Measurements from ENCODE around the gene ZEB1.
"Not testable (repeated sequence)": the region's sequence is repeated elsewhere in the genome, so short reads cannot be mapped to it uniquely, and the experiment has no call there.

Gene ZEB1

GRCh38 chr10:31319602-31320549 is 860 bp downstream of the ZEB1 start:
- no peak for DNase-seq

- peak in 1 of 2 experiments; percentile 64 for DNase-seq
Measured at GRCh38 chr10:31320550-31321211, 1.7 kb downstream of the ZEB1 start.

- no peak for DNase-seq
Measured at GRCh38 chr10:31321396-31321941, 2.5 kb downstream of the ZEB1 start.

- DNase-seq, result no peak
Measured at GRCh38 chr10:31322647-31323046, 3.6 kb downstream of the ZEB1 start.

GRCh38 chr10:31340343-31340742 is 21.3 kb downstream of the ZEB1 start:
- DNase-seq, result no peak

- no peak for DNase-seq
Measured at GRCh38 chr10:31341552-31341951, 22.5 kb downstream of the ZEB1 start.

- no peak for DNase-seq
Measured at GRCh38 chr10:31343009-31343408, 24.0 kb downstream of the ZEB1 start.

- no peak for DNase-seq
Measured at GRCh38 chr10:31343551-31343950, 24.5 kb downstream of the ZEB1 start.

GRCh38 chr10:31345886-31346285 is 26.9 kb downstream of the ZEB1 start:
- DNase-seq, result no peak

GRCh38 chr10:31346953-31347352 is 27.9 kb downstream of the ZEB1 start:
- no peak for DNase-seq

- no peak for DNase-seq
Measured at GRCh38 chr10:31347705-31348104, 28.7 kb downstream of the ZEB1 start.

GRCh38 chr10:31350891-31351290 is 31.9 kb downstream of the ZEB1 start:
- no peak for DNase-seq

- DNase-seq, result no peak
Measured at GRCh38 chr10:31352436-31353226, 33.6 kb downstream of the ZEB1 start.

GRCh38 chr10:31353574-31353973 is 34.6 kb downstream of the ZEB1 start:
- DNase-seq, result no peak

GRCh38 chr10:31358688-31359330 is 39.8 kb downstream of the ZEB1 start:
- no peak for DNase-seq

GRCh38 chr10:31359979-31360378 is 41.0 kb downstream of the ZEB1 start:
- peak; percentile 9 to 64 for DNase-seq

- not testable (repeated sequence) for DNase-seq
Measured at GRCh38 chr10:31361475-31361874, 42.5 kb downstream of the ZEB1 start.

GRCh38 chr10:31362023-31362641 is 43.1 kb downstream of the ZEB1 start:
- DNase-seq, result no peak

- DNase-seq, result not testable (repeated sequence)
Measured at GRCh38 chr10:31363696-31364095, 44.7 kb downstream of the ZEB1 start.

- not testable (repeated sequence) for DNase-seq
Measured at GRCh38 chr10:31364238-31364637, 45.2 kb downstream of the ZEB1 start.

- DNase-seq, result no peak
Measured at GRCh38 chr10:31366703-31367102, 47.7 kb downstream of the ZEB1 start.

- DNase-seq, result no peak
Measured at GRCh38 chr10:31368724-31369123, 49.7 kb downstream of the ZEB1 start.
